ENCODE data around the gene GCSH. TPM values are rescaled to one million over a fixed set of nuclear protein-coding genes. Genes with fewer than 3 reads are reported as not detected.

Gene GCSH
- total RNA-seq, 1 experiment from 2014 or later, result 51.7 TPM

GRCh38 chr16:81040842-81041241 lies 55.4 kb downstream of the GCSH start:
- TF ChIP-seq CTCF (conservative IDR thresholded peaks at IDR 0.05) (no peak), EZH2 (IDR thresholded peaks at IDR 0.05; ENCODE audit: low read depth) (no peak)
- H3F3A ChIP-seq (ENCODE audit: insufficient read depth, low read depth), result no peaks in the 10 kb centered on the region
- H3K4me3 ChIP-seq, result no peak overlapping the region
- ChIA-PET POLR2A (ENCODE audit: unreplicated experiment) (no interaction called here), CTCF (no interaction called here)
- H3K9me2 ChIP-seq (ENCODE audit: insufficient read depth), result no peaks in the 10 kb centered on the region
- intact Hi-C loops (cut with micrococcal nuclease; ENCODE audit: unreplicated experiment), result no loop called here
- peaks cover 25% of the 10 kb centered on the region for H3K36me3 ChIP-seq (ENCODE audit: low read depth)
- no peak overlapping the region for H2AFZ ChIP-seq
- DNase-seq, result no peak
- no peaks in the 10 kb centered on the region for H3K27me3 ChIP-seq (ENCODE audit: insufficient read depth, low read depth)
- H3K79me2 ChIP-seq (ENCODE audit: low read depth), result peaks cover 45% of the 10 kb centered on the region
- peaks cover 11% of the 10 kb centered on the region for H3K4me1 ChIP-seq (replicated peaks; ENCODE audit: insufficient read depth)
- H4K20me1 ChIP-seq (ENCODE audit: insufficient read depth), result peaks cover 6% of the 10 kb centered on the region; the same call in 1 of the 2 replicates
- no peaks in the 10 kb centered on the region for H3K9me3 ChIP-seq (ENCODE audit: insufficient read depth, low read depth)
- no peak overlapping the region for H3K4me2 ChIP-seq
- no TSS peak for BruUV-seq (replicated peaks)
- no peak overlapping the region for H3K27ac ChIP-seq

- Histone ChIP-seq H3K4me3 (no peak overlapping the region), H3F3A (ENCODE audit: insufficient read depth, low read depth) (no peaks in the 10 kb centered on the region), H3K4me2 (no peak overlapping the region), H3K36me3 (ENCODE audit: low read depth) (peaks cover 24% of the 10 kb centered on the region), H3K9me3 (ENCODE audit: insufficient read depth, low read depth) (no peaks in the 10 kb centered on the region), H3K27me3 (ENCODE audit: insufficient read depth, low read depth) (no peaks in the 10 kb centered on the region), H3K4me1 (replicated peaks; ENCODE audit: insufficient read depth) (peaks cover 13% of the 10 kb centered on the region), H3K27ac (0 out of 2 replicates have a peak overlapping the region, but pooled peaks have one; percentile 3), H2AFZ (no peak overlapping the region), H3K79me2 (ENCODE audit: low read depth) (peaks cover 45% of the 10 kb centered on the region), H3K9me2 (ENCODE audit: insufficient read depth) (no peaks in the 10 kb centered on the region), H4K20me1 (ENCODE audit: insufficient read depth) (peaks cover 6% of the 10 kb centered on the region; the same call in 1 of the 2 replicates)
- TF ChIP-seq CTCF (conservative IDR thresholded peaks at IDR 0.05) (no peak), EZH2 (IDR thresholded peaks at IDR 0.05; ENCODE audit: low read depth) (no peak)
- BruUV-seq (replicated peaks), result no TSS peak
- CTCF ChIA-PET, result no interaction called here
- DNase-seq, result no peak
- intact Hi-C loops (cut with micrococcal nuclease; ENCODE audit: unreplicated experiment), result no loop called here
- POLR2A ChIA-PET (ENCODE audit: unreplicated experiment), result no interaction called here
These were observed 56.1 kb downstream of the GCSH start for GRCh38 chr16:81040131-81040530.

- H3K27ac ChIP-seq, result peak overlapping the region; percentile 24; the same call in 1 of the 2 replicates
- TF ChIP-seq EZH2 (IDR thresholded peaks at IDR 0.05; ENCODE audit: low read depth), result no peak
- no peak for TF ChIP-seq CTCF (conservative IDR thresholded peaks at IDR 0.05)
- H3K27me3 ChIP-seq (ENCODE audit: insufficient read depth, low read depth), result no peaks in the 10 kb centered on the region
- no peaks in the 10 kb centered on the region for H3K9me2 ChIP-seq (ENCODE audit: insufficient read depth)
- H3F3A ChIP-seq (ENCODE audit: insufficient read depth, low read depth), result no peaks in the 10 kb centered on the region
- intact Hi-C loops (cut with micrococcal nuclease; ENCODE audit: unreplicated experiment), result loop anchor here (5.0 to 10.0 kb wide), 4 partner anchors 105 to 700 kb away; no protein-coding TSS in a partner anchor
- CTCF ChIA-PET, result interaction anchor here (0.5 to 0.7 kb wide), 3 partner anchors 36 to 737 kb away, joined by 3 to 9 read pairs (median 4); no protein-coding TSS in a partner anchor
- DNase-seq, result peak in 1 of 2 experiments; percentile 3
- peaks cover 18% of the 10 kb centered on the region for H3K36me3 ChIP-seq (ENCODE audit: low read depth)
- peak overlapping the region; percentile 91 for H3K4me3 ChIP-seq
- H3K79me2 ChIP-seq (ENCODE audit: low read depth), result peaks cover 45% of the 10 kb centered on the region
- POLR2A ChIA-PET (ENCODE audit: unreplicated experiment), result interaction anchor here (0.5 to 0.6 kb wide), 4 partner anchors 58 to 204 kb away, joined by 3 to 4 read pairs (median 4); no protein-coding TSS in a partner anchor
- H2AFZ ChIP-seq, result peak overlapping the region; percentile 87
- H3K4me1 ChIP-seq (replicated peaks; ENCODE audit: insufficient read depth), result peaks cover 16% of the 10 kb centered on the region
- TSS peak; percentile 29 for BruUV-seq (replicated peaks)
- H3K4me2 ChIP-seq, result peak overlapping the region; percentile 97
- H3K9me3 ChIP-seq (ENCODE audit: insufficient read depth, low read depth), result no peaks in the 10 kb centered on the region
- peaks cover 6% of the 10 kb centered on the region; the same call in 1 of the 2 replicates for H4K20me1 ChIP-seq (ENCODE audit: insufficient read depth)
These were observed 59.3 kb downstream of the GCSH start for GRCh38 chr16:81036751-81037350.
